ENCODE data around the gene RETREG1.

GRCh38 chr5:16457451-16457850, 159.3 kb downstream of the RETREG1 start:
- TF ChIP-seq CTCF (IDR thresholded peaks at IDR 0.05; ENCODE audit: low read length) (no peak; the same call in 1 of the 2 replicates), EZH2 (IDR thresholded peaks at IDR 0.05; ENCODE audit: borderline replicate concordance, low read length) (no peak)
